SH-SY5Y (cell line): ENCODE results near the gene RNF43.

Experiments
- GATA2 ChIP-seq: IDR thresholded peaks from 2 replicates; pipeline ENCODE4 v1.6.1; 2011; ENCODE audit warnings: mild to moderate bottlenecking, low read depth, low read length
- GATA3 ChIP-seq: IDR thresholded peaks from 2 replicates; pipeline ENCODE4 v1.6.1; 2011; ENCODE audit warnings: low read depth, mild to moderate bottlenecking, low read length, moderate library complexity

DNA sequence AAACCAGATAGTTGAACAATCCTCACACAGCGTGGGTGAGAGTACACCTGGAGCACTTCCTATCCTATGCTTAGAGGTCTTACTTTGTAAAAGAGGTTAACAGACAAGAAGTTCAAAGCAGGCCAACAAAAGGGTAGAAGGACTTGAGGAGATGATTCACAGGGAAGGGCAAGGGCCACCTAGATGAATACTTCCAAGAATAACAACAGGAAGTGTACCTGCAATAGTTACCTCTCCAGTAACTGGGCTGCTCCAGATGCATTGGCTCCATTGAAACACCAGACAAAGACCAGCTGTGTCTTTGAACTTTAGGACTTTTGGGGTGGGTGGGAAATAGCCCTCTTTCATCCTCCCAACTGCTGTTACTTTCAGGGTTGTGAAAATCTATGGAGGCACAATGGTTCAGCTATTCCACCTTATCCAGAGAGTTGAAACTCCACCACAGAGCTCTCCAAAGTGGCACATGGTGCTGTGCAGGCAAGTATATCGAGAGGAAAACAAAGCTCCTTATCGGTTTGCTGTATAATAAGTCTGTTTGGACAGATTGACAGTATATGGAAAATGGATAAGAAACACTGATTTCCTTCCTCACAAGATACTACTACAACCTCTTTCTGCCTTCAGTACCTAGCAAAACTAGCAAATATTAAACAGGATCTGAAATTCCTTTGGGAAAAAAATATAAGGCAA, 22.7 kb downstream of the RNF43 start:
- TF ChIP-seq GATA3 = no peak
- no peak for TF ChIP-seq GATA2
